Liver (tissue), 9 donors: ENCODE measurements around the gene ANKRD2. TPM values are rescaled to one million over a fixed set of nuclear protein-coding genes. Genes with fewer than 3 reads are reported as not detected.

Experiments used
- DNase-seq: peaks from one replicate; pipeline ENCODE4 v3.0.0-alpha.2; 2017; ENCODE audit warnings: low spot score
- H3K27ac ChIP-seq, 2 donors: one replicate each; pipeline ENCODE4 v1.7.0; 2013; ENCODE audit warnings: inconsistent platforms in 2 of 2, low read length in 2 of 2, control low read depth in 1 of 2, low read depth in 1 of 2, mild to moderate bottlenecking in 1 of 2
- H3K27me3 ChIP-seq, 4 donors: one replicate each; pipeline versions ENCODE4 v1.6.1 to v1.7.0; 2013; ENCODE audit warnings: low read length in 3 of 4, inconsistent platforms in 1 of 4, mild to moderate bottlenecking in 1 of 4, moderate library complexity in 1 of 4; ENCODE audit not compliant: control insufficient read depth in 4 of 4, insufficient read depth in 4 of 4
- H3K36me3 ChIP-seq, 4 donors: one replicate each; pipeline versions ENCODE4 v1.6.1 to v1.7.0; 2013; ENCODE audit warnings: low read length in 3 of 4, mild to moderate bottlenecking in 3 of 4, low read depth in 1 of 4, moderate library complexity in 1 of 4; ENCODE audit not compliant: control insufficient read depth in 4 of 4, insufficient read depth in 3 of 4
- H3K4me1 ChIP-seq, 4 donors: one replicate each; pipeline versions ENCODE4 v1.6.1 to v1.7.0; 2013; ENCODE audit warnings: low read length in 3 of 4, mild to moderate bottlenecking in 3 of 4, moderate library complexity in 1 of 4; ENCODE audit not compliant: control insufficient read depth in 4 of 4, insufficient read depth in 4 of 4
- H3K4me3 ChIP-seq, 3 donors: one replicate each; pipeline versions ENCODE4 v1.6.1 to v1.7.0; 2013; ENCODE audit warnings: low read length in 3 of 3, control low read depth in 1 of 3, low read depth in 1 of 3, mild to moderate bottlenecking in 1 of 3
- H3K9ac ChIP-seq, 2 donors: one replicate each; pipeline ENCODE4 v1.7.0; 2013; ENCODE audit warnings: low read length in 2 of 2, mild to moderate bottlenecking in 2 of 2, moderate library complexity in 2 of 2, control low read depth in 1 of 2, low read depth in 1 of 2
- H3K9me3 ChIP-seq, 4 donors: one replicate each; pipeline versions ENCODE4 v1.6.1 to v1.7.0; 2013; ENCODE audit warnings: low read length in 3 of 4; ENCODE audit not compliant: control insufficient read depth in 4 of 4
- ATF3 ChIP-seq: IDR thresholded peaks from 2 replicates; pipeline ENCODE4 v1.6.1; 2016; ENCODE audit warnings: antibody characterized with exemption
- EGR1 ChIP-seq, 2 donors: IDR thresholded peaks; 2 replicates each; pipeline ENCODE4 v1.6.1; 2016 to 2018; ENCODE audit warnings: antibody characterized with exemption in 2 of 2, low read depth in 2 of 2
- FOXA1 ChIP-seq: IDR thresholded peaks from 2 replicates; pipeline ENCODE4 v1.6.1; 2016; ENCODE audit warnings: antibody characterized with exemption
- FOXA2 ChIP-seq: IDR thresholded peaks from 2 replicates; pipeline ENCODE4 v1.6.1; 2016; ENCODE audit warnings: antibody characterized with exemption
- GABPA ChIP-seq, 2 donors: IDR thresholded peaks in 1 of 2; conservative IDR thresholded peaks in 1 of 2; 2 replicates each; pipeline ENCODE4 v1.6.1; 2016; ENCODE audit warnings: antibody characterized with exemption in 2 of 2, mild to moderate bottlenecking in 1 of 2, moderate library complexity in 1 of 2
- HNF4A ChIP-seq, 2 donors: conservative IDR thresholded peaks; 2 replicates each; pipeline ENCODE4 v1.6.1; 2016; ENCODE audit warnings: antibody characterized with exemption in 2 of 2, mild to moderate bottlenecking in 2 of 2
- JUND ChIP-seq, 2 donors: IDR thresholded peaks; 2 replicates each; pipeline ENCODE4 v1.6.1; 2016; ENCODE audit warnings: antibody characterized with exemption in 2 of 2
- NR2F2 ChIP-seq: IDR thresholded peaks from 2 replicates; pipeline ENCODE4 v1.6.1; 2016; ENCODE audit warnings: antibody characterized with exemption
- RAD21 ChIP-seq, 2 donors: IDR thresholded peaks; 2 replicates each; pipeline ENCODE4 v1.6.1; 2016; ENCODE audit warnings: antibody characterized with exemption in 2 of 2, mild to moderate bottlenecking in 2 of 2
- RXRA ChIP-seq, 2 donors: IDR thresholded peaks; 2 replicates each; pipeline ENCODE4 v1.6.1; 2017 to 2018; ENCODE audit warnings: antibody characterized with exemption in 2 of 2, mild to moderate bottlenecking in 1 of 2
- SP1 ChIP-seq: IDR thresholded peaks from 2 replicates; pipeline ENCODE4 v1.6.1; 2018; ENCODE audit warnings: antibody characterized with exemption, mild to moderate bottlenecking
- TAF1 ChIP-seq: conservative IDR thresholded peaks from 2 replicates; pipeline ENCODE4 v1.6.1; 2016; ENCODE audit warnings: antibody characterized with exemption, mild to moderate bottlenecking
- YY1 ChIP-seq: IDR thresholded peaks from 2 replicates; pipeline ENCODE4 v1.6.1; 2016; ENCODE audit warnings: antibody characterized with exemption, mild to moderate bottlenecking
- WGBS: extraction: QIAGEN DNeasy Blood & Tissue Kit; methylation state at CpG from one replicate; pipeline ENCODE4 v1.1.7; 2013; 5-methylcytosine and 5-hydroxymethylcytosine counted together
- polyA plus RNA-seq, 2 donors: library from polyadenylated mRNA; stranded (reverse) in 1 of 2; unstranded in 1 of 2; fragments of 200-250 nt in 1 of 2; fragments of >200 nt in 1 of 2; fragmentation: Nextera tagmentation in 1 of 2; extraction: Ambion mirVana in 1 of 2; gene quantifications; one replicate each; pipeline versions ENCODE4 v1.2.1 to v1.2.3, GENCODE V29; 2013 to 2015
- total RNA-seq, 2 donors: library from RNA; depleted of rRNA; stranded (reverse); fragments of >200 nt; gene quantifications; one replicate each; pipeline ENCODE4 v1.2.3, GENCODE V29; 2014
- TF ChIP-seq, protein P1 (sequence below): IDR thresholded peaks from 2 replicates; pipeline ENCODE4 v1.6.1; 2016; ENCODE audit warnings: antibody characterized with exemption
- TF ChIP-seq, protein P2 (sequence below): fragments of 150-350 bp; IDR thresholded peaks from 2 replicates; pipeline ENCODE4 v1.5.1; 2017; ENCODE audit warnings: improper control_type of control experiment, low read depth, low read length; ENCODE audit not compliant: missing input control
- TF ChIP-seq, protein P3 (sequence below): IDR thresholded peaks from 2 replicates; pipeline ENCODE4 v1.6.1; 2016; ENCODE audit warnings: antibody characterized with exemption, mild to moderate bottlenecking
- donor health status: healthy.
- donor health status: healthy.
- donor health status: healthy.
- donor health status: healthy.
- donor health status: healthy.

ANKRD2 gene
- total and polyA plus RNA-seq, 4 donors = not detected

DNA sequence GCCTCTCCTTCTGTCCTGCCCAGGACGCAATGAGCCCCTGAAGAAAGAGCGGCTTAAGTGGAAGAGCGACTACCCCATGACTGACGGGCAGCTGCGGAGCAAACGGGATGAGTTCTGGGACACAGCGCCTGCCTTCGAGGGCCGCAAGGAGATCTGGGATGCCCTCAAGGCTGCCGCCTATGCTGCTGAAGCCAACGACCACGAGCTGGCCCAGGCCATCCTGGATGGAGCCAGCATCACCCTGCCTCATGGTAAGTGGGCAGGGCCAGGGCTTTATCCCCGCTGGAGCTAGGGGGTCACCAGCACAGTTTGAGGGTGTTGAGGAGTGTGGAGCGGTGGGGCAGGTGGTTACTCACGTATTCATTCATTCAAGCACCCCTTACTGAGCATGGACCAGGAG lies 4.7 kb upstream of the ANKRD2 start:
- Histone ChIP-seq H3K9ac (no peak overlapping the region), H3K9me3 (no peaks in the 10 kb centered on the region), H3K27me3 (no peaks in the 10 kb centered on the region), H3K36me3 (peaks cover 0 to 11% (median 5%) of the 10 kb centered on the region in 4 donors), H3K4me1 (peaks cover 3 to 9% (median 6%) of the 10 kb centered on the region in 4 donors), H3K27ac (no peak overlapping the region), H3K4me3 (no peak overlapping the region)
- TF ChIP-seq YY1 (no peak), SP1 (no peak), NR2F2 (no peak), EGR1 (IDR thresholded peaks at IDR 0.05; ENCODE audit: low read depth in 2 of 2) (no peak), JUND (IDR thresholded peaks at IDR 0.05) (no peak), FOXA1 (no peak), TAF1 (no peak), GABPA (IDR thresholded peaks at IDR 0.05 in 1 of 2, conservative IDR thresholded peaks at IDR 0.05 in 1 of 2) (no peak), RXRA (IDR thresholded peaks at IDR 0.05) (no peak), ATF3 (no peak), RAD21 (IDR thresholded peaks at IDR 0.05) (no peak), HNF4A (conservative IDR thresholded peaks at IDR 0.05) (no peak)
- TF ChIP-seq, protein P1, sequence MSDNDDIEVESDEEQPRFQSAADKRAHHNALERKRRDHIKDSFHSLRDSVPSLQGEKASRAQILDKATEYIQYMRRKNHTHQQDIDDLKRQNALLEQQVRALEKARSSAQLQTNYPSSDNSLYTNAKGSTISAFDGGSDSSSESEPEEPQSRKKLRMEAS = no peak
- TF ChIP-seq, protein P2, sequence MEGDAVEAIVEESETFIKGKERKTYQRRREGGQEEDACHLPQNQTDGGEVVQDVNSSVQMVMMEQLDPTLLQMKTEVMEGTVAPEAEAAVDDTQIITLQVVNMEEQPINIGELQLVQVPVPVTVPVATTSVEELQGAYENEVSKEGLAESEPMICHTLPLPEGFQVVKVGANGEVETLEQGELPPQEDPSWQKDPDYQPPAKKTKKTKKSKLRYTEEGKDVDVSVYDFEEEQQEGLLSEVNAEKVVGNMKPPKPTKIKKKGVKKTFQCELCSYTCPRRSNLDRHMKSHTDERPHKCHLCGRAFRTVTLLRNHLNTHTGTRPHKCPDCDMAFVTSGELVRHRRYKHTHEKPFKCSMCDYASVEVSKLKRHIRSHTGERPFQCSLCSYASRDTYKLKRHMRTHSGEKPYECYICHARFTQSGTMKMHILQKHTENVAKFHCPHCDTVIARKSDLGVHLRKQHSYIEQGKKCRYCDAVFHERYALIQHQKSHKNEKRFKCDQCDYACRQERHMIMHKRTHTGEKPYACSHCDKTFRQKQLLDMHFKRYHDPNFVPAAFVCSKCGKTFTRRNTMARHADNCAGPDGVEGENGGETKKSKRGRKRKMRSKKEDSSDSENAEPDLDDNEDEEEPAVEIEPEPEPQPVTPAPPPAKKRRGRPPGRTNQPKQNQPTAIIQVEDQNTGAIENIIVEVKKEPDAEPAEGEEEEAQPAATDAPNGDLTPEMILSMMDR = no peak
- TF ChIP-seq, protein P3, sequence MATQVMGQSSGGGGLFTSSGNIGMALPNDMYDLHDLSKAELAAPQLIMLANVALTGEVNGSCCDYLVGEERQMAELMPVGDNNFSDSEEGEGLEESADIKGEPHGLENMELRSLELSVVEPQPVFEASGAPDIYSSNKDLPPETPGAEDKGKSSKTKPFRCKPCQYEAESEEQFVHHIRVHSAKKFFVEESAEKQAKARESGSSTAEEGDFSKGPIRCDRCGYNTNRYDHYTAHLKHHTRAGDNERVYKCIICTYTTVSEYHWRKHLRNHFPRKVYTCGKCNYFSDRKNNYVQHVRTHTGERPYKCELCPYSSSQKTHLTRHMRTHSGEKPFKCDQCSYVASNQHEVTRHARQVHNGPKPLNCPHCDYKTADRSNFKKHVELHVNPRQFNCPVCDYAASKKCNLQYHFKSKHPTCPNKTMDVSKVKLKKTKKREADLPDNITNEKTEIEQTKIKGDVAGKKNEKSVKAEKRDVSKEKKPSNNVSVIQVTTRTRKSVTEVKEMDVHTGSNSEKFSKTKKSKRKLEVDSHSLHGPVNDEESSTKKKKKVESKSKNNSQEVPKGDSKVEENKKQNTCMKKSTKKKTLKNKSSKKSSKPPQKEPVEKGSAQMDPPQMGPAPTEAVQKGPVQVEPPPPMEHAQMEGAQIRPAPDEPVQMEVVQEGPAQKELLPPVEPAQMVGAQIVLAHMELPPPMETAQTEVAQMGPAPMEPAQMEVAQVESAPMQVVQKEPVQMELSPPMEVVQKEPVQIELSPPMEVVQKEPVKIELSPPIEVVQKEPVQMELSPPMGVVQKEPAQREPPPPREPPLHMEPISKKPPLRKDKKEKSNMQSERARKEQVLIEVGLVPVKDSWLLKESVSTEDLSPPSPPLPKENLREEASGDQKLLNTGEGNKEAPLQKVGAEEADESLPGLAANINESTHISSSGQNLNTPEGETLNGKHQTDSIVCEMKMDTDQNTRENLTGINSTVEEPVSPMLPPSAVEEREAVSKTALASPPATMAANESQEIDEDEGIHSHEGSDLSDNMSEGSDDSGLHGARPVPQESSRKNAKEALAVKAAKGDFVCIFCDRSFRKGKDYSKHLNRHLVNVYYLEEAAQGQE = no peak
- no peak for DNase-seq
- WGBS = 95% methylated on average over 15 of the region's 15 CpGs

- Histone ChIP-seq H3K4me3 (no peak overlapping the region), H3K27me3 (no peaks in the 10 kb centered on the region), H3K36me3 (peaks cover 0 to 11% (median 5%) of the 10 kb centered on the region in 4 donors), H3K9ac (no peak overlapping the region), H3K9me3 (no peaks in the 10 kb centered on the region), H3K4me1 (peaks cover 5 to 19% (median 10%) of the 10 kb centered on the region in 4 donors), H3K27ac (no peak overlapping the region)
- DNase-seq = no peak
- WGBS = 94% methylated on average over 33 of the region's 33 CpGs
- TF ChIP-seq, protein P1 = no peak
- TF ChIP-seq FOXA2 (no peak), EGR1 (IDR thresholded peaks at IDR 0.05; ENCODE audit: low read depth in 2 of 2) (no peak), NR2F2 (no peak), SP1 (no peak), ATF3 (no peak)
Observed at GRCh38 chr10:97570146-97570788, 2.3 kb upstream of the ANKRD2 start.
